GM18861 (cell line): ENCODE data around the gene PSMB8.

ENCODE experiments used
- ATAC-seq: cut with Tn5 transposase; IDR thresholded peaks from one replicate; pipeline ENCODE4 v1.9.1; 2021; ENCODE audit not compliant: unreplicated experiment

Gene PSMB8

GRCh38 chr6:32799168-32799567 lies 44.7 kb downstream of the PSMB8 start:
- no peak for ATAC-seq

GRCh38 chr6:32796848-32797776 lies 46.7 kb downstream of the PSMB8 start:
- ATAC-seq = no peak

- ATAC-seq = no peak
Observed at GRCh38 chr6:32794510-32794909, 49.3 kb downstream of the PSMB8 start.

- no peak for ATAC-seq
Observed at GRCh38 chr6:32792901-32793435, 50.9 kb downstream of the PSMB8 start.
